ENCODE data around the gene LIN9.
A peak's percentile ranks its signal among the peaks of the same experiment; 100 is the strongest.

The LIN9 gene

DNA sequence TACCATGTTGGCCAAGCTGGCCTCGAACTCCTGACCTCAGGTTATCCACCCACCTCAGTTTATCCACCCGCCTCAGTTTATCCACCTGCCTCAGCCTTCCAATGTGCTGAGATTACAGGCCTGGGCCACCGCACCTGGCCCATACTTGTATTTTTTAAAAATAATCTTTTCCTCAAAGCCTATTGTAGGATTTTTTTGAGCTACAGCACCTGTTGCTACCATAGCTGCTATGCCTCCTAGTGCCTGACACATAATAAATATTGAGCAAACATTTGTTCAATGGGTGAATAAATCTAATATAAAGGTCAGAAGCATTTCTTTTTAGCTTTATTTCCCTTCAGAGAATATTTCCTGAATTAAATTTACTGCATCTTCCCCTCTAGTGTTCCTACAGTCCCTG is 106.7 kb downstream of the LIN9 start:
- Mint-ChIP-seq H3K36me3 (ENCODE audit: low read depth) (no peaks in the 10 kb centered on the region), H3K4me3 (no peak overlapping the region), H3K27ac (no peak overlapping the region), H3K4me1 (no peaks in the 10 kb centered on the region), H3K27me3 (ENCODE audit: low read depth) (peaks cover 17% of the 10 kb centered on the region), H3K9me3 (no peaks in the 10 kb centered on the region)
- TF ChIP-seq, protein P1, sequence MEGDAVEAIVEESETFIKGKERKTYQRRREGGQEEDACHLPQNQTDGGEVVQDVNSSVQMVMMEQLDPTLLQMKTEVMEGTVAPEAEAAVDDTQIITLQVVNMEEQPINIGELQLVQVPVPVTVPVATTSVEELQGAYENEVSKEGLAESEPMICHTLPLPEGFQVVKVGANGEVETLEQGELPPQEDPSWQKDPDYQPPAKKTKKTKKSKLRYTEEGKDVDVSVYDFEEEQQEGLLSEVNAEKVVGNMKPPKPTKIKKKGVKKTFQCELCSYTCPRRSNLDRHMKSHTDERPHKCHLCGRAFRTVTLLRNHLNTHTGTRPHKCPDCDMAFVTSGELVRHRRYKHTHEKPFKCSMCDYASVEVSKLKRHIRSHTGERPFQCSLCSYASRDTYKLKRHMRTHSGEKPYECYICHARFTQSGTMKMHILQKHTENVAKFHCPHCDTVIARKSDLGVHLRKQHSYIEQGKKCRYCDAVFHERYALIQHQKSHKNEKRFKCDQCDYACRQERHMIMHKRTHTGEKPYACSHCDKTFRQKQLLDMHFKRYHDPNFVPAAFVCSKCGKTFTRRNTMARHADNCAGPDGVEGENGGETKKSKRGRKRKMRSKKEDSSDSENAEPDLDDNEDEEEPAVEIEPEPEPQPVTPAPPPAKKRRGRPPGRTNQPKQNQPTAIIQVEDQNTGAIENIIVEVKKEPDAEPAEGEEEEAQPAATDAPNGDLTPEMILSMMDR (IDR thresholded peaks at IDR 0.05; ENCODE audit: unreplicated experiment in 3 of 3): no peak

DNA sequence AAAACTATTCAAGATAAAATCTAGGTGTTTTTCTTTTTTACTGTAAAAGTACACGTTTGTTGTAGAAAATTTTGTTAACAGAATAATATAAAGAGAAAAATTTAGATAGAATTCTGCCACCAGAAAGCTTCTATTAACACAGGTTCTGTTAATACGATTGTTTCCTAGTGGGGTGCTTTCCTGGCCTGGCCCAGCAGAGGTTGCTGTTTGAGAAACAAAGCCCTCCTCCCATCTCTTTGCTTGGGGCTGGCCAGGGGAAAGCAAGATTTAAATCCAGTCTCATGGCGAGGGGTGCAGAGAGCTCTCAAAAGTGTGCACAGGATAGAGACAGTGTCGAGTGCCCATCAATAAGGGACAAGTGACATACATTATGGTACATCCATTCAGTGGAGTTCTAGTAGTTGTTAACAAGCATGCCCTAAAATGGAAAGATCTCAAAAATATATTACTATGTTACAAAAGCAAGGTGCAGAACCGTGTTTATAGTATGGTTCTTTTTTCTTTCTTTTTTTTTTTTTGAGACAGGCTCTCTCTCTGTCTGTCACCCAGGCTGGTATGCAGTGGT is 107.9 kb downstream of the LIN9 start:
- no peak overlapping the region for H3K27ac Mint-ChIP-seq
- H3K4me1 Mint-ChIP-seq: no peaks in the 10 kb centered on the region
- H3K4me3 Mint-ChIP-seq: no peak overlapping the region
- H3K36me3 Mint-ChIP-seq (ENCODE audit: low read depth): no peaks in the 10 kb centered on the region
- TF ChIP-seq, protein P1 (IDR thresholded peaks at IDR 0.05; ENCODE audit: unreplicated experiment in 3 of 3): no peak
- H3K27me3 Mint-ChIP-seq (ENCODE audit: low read depth): peaks cover 17% of the 10 kb centered on the region
- H3K9me3 Mint-ChIP-seq: no peaks in the 10 kb centered on the region

DNA sequence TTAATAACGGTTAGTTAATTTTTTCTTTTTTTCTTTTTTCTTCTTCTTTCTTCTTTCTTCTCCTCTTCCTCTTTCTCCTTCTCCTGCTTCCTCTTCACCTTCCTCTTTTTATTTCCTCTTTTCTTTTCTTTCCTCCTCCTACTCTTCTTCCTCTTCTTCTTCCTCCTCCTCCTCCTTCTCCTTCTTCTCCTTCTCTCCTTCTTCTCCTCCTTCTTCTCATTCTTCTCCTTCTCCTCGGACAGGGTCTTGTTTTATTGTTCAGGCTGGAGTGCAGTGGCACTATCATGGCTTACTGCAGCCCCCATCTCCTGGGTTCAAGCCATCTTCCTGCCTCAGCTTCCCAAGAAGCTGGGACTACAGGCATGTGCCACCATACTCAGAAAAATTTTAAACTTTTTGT is 109.0 kb downstream of the LIN9 start:
- no peak overlapping the region for H3K4me3 Mint-ChIP-seq
- H3K27me3 Mint-ChIP-seq (ENCODE audit: low read depth): peaks cover 21% of the 10 kb centered on the region
- H3K27ac Mint-ChIP-seq: no peak overlapping the region
- TF ChIP-seq, protein P1 (IDR thresholded peaks at IDR 0.05; ENCODE audit: unreplicated experiment in 3 of 3): no peak
- H3K36me3 Mint-ChIP-seq (ENCODE audit: low read depth): no peaks in the 10 kb centered on the region
- no peaks in the 10 kb centered on the region for H3K9me3 Mint-ChIP-seq
- H3K4me1 Mint-ChIP-seq: no peaks in the 10 kb centered on the region

DNA sequence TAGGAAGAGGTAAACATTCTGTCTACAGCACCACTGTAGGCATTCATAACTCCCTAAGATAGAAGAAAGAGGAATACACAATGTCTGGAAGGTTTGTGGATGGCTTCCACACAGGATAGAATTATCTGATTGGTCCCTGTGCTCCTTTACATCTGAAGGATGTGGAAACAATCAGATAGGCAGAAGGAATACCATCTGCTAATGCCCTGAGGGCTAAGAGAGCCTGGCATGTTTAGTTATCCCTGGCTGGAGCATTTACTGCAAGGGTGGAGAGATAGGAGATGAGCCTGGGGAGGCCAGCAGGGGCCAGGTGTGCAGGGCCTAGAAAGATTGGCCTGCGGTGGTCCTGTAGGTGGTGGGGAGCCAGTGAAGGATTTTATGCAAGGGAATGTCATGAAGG is 113.8 kb downstream of the LIN9 start:
- Mint-ChIP-seq H3K27ac (no peak overlapping the region), H3K4me1 (no peaks in the 10 kb centered on the region), H3K4me3 (no peak overlapping the region), H3K36me3 (ENCODE audit: low read depth) (no peaks in the 10 kb centered on the region), H3K27me3 (ENCODE audit: low read depth) (peaks cover 16% of the 10 kb centered on the region), H3K9me3 (no peaks in the 10 kb centered on the region)
- TF ChIP-seq, protein P1 (IDR thresholded peaks at IDR 0.05; ENCODE audit: unreplicated experiment in 3 of 3): no peak

DNA sequence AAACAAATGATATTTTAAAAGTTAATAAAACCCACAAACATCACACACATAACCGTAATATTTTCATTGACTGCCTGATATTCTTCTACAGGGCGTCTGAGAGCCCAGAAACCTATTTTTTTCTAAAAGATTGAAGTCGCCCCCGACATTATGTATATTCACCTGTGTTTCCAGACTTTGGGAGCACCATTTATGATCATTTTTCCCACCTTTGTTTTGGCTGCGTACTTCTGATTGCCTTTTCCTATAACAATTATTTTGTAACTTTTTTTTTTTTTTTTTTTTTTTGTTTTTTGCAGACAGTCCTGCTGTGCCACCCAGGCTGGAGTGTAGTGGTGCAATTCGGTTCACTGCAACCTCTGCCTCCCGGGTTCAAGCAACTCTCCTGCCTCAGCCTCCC is 121.6 kb downstream of the LIN9 start:
- Mint-ChIP-seq H3K36me3 (ENCODE audit: low read depth) (peaks cover 9% of the 10 kb centered on the region), H3K27ac (peak overlapping the region; percentile 86 to 98 (median 96))

DNA sequence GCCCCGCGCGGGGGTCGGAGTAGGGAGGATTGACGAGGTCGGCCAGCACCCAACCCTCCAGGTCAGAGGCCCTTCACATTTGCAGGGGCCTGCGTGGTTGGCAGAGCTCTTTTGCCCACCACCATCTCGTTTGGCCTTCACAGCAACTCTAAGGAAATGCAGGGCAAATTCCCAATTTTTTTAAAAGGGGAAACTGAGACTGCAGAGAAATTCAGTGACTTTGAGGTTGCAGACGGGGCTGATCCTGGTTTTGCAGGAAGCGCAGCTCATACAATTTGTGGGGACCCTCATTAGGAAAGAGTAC is 122.0 kb downstream of the LIN9 start:
- H3K9me3 Mint-ChIP-seq: no peaks in the 10 kb centered on the region
- H3K27ac Mint-ChIP-seq: peak overlapping the region; percentile 86 to 98 (median 96)
- H3K4me3 Mint-ChIP-seq: peak overlapping the region; percentile 94 to 98 (median 98)
- peaks cover 13% of the 10 kb centered on the region for H3K36me3 Mint-ChIP-seq (ENCODE audit: low read depth)
- H3K4me1 Mint-ChIP-seq: peaks cover 34% of the 10 kb centered on the region
- TF ChIP-seq, protein P1 (IDR thresholded peaks at IDR 0.05; ENCODE audit: unreplicated experiment in 3 of 3): no peak
- peaks cover 3% of the 10 kb centered on the region for H3K27me3 Mint-ChIP-seq (ENCODE audit: low read depth)

More for the DNA sequence above, 121.6 kb downstream of the LIN9 start:
- H3K4me1 Mint-ChIP-seq: peaks cover 30% of the 10 kb centered on the region
- H3K4me3 Mint-ChIP-seq: peak overlapping the region; percentile 94 to 98 (median 98)
- peaks cover 3% of the 10 kb centered on the region for H3K27me3 Mint-ChIP-seq (ENCODE audit: low read depth)
- TF ChIP-seq, protein P1 (IDR thresholded peaks at IDR 0.05; ENCODE audit: unreplicated experiment in 3 of 3): no peak
- no peaks in the 10 kb centered on the region for H3K9me3 Mint-ChIP-seq

All from nephron (organoid).